AG10803 (cell line): ENCODE data around the gene RGS19.

Experiments
- DNase-seq: peaks from one replicate; pipeline ENCODE4 v3.0.0; 2010; ENCODE audit warnings: low read depth
- H3K4me3 ChIP-seq: 2 replicates; pipeline ENCODE4 v1.5.1; 2011; ENCODE audit warnings: mild to moderate bottlenecking, low read length, control low read depth
- CTCF ChIP-seq: conservative IDR thresholded peaks from 2 replicates; pipeline ENCODE4 v1.5.1; 2011; ENCODE audit warnings: mild to moderate bottlenecking, low read length, control low read depth, inconsistent platforms

RGS19 gene

GRCh38 chr20:64076061-64076997 lies 3.0 kb downstream of the RGS19 start:
- TF ChIP-seq CTCF = no peak
- no peak overlapping the region for H3K4me3 ChIP-seq
- no peak for DNase-seq

- no peak overlapping the region for H3K4me3 ChIP-seq
- no peak for TF ChIP-seq CTCF
- DNase-seq = no peak
Measured at GRCh38 chr20:64075556-64075955, 3.8 kb downstream of the RGS19 start.

DNA sequence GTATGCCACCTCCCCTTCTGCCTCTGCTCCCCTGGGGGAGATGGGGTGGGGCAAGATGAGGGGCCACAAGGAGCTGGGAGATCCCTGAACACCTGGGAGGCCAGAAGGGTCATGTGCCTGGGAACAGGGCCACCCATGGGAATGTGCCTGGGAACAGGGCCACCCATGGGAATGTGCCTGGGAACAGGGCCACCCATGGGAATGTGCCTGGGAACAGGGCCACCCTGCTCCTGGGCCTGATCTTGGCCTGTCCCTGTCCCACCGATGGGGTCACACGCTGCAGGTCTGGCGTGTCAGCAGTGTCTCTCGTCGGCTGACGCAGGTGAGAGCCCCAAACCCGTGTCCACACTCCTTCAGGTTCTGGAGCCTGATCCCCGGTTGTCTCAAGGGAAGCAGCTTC lies 4.4 kb downstream of the RGS19 start:
- no peak for DNase-seq
- TF ChIP-seq CTCF = no peak
- no peak overlapping the region for H3K4me3 ChIP-seq

- TF ChIP-seq CTCF = no peak
- H3K4me3 ChIP-seq = no peak overlapping the region
- no peak for DNase-seq
Measured at GRCh38 chr20:64074184-64074789, 5.0 kb downstream of the RGS19 start.

DNA sequence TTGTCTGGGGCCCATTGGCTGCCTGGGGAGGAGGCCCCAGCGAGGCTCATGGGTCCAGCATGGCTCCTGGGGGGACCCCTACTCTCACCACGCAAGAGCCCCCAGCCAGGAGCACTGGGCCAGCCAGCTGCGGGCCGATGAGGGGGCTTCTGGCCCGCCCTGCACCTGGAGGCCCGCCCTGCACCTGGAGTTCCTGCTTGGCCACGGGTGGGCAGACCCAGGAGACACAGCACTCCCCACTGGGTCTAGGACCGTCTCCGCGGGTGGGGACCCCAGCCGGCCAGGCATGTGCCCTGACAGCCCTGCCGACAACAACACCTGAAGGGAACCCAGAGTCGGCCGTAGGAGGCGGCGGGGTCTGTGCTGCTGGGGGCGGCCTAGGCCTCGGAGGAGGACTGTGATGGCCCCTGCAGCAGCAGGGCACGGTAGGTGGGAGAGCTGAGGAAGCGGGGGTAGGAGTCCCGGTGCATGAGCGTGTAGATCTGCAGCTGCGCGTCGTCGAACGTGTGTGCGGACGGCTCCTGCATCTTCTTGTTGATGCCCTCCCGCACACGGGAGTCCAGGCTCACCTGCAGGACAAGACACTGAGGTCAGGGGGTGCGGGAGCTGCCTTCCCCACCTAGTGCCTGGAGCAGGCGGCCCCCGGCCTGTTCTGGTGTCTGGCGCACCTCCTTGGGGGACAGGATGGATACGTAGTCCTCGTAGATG lies 5.7 kb downstream of the RGS19 start:
- DNase-seq = no peak
- TF ChIP-seq CTCF = no peak
- no peak overlapping the region for H3K4me3 ChIP-seq

DNA sequence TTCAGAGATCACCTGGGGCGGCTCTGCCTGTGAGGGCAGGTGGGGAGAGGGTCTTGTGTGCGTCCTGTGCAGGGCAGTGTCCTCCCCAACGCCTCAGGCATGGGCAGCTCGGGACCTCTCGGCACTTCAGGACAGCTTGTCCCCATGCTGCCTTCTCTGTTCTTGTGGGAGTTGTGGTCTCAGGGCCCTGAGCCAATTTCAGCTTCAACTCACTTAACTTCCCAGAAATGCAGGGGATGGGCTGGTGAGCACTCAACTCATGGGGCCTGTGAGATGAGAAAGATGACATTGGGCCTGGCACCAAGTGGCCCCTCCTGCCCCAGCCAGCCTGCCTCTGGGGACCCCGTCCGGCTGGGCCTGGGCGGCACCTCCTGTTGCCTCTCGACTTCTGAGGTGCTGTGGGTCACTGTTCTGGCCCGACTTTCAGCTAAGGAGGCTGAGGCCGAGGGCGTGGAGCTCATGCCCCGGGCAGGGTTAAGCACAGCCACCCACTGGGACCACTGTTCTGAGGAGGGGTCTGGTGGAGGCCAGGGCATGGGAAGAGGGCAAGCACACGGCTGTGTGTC lies 6.7 kb downstream of the RGS19 start:
- H3K4me3 ChIP-seq = no peak overlapping the region
- no peak for TF ChIP-seq CTCF
- DNase-seq = no peak
